ENCODE results near the gene GANAB. TPM values are rescaled to one million over a fixed set of nuclear protein-coding genes. Genes with fewer than 3 reads are reported as not detected.

The GANAB gene
- total and polyA plus RNA-seq, 2 donors from 2014 or later, result 110 to 309 TPM

DNA sequence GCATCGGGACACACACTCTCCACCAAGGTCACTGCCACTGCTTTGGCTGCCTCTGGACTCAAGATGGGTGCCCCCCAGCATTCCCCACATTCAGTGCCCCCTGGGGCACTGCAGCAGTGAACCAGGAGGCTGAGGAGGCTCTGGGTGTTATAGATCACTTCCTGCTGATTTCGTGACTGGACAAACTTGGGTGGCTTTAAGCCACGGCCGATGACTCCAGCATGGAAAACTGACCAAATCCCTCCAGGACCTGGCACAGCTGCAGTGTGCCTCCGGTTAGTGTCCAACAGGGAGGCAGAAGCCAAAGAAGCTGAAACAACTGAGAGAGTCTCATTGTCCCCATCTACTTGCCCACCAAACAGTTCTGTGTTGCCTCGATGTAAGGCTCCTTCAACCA is 1.2 kb upstream of the GANAB start:
- TF ChIP-seq, protein P1, sequence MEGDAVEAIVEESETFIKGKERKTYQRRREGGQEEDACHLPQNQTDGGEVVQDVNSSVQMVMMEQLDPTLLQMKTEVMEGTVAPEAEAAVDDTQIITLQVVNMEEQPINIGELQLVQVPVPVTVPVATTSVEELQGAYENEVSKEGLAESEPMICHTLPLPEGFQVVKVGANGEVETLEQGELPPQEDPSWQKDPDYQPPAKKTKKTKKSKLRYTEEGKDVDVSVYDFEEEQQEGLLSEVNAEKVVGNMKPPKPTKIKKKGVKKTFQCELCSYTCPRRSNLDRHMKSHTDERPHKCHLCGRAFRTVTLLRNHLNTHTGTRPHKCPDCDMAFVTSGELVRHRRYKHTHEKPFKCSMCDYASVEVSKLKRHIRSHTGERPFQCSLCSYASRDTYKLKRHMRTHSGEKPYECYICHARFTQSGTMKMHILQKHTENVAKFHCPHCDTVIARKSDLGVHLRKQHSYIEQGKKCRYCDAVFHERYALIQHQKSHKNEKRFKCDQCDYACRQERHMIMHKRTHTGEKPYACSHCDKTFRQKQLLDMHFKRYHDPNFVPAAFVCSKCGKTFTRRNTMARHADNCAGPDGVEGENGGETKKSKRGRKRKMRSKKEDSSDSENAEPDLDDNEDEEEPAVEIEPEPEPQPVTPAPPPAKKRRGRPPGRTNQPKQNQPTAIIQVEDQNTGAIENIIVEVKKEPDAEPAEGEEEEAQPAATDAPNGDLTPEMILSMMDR (IDR thresholded peaks at IDR 0.05; ENCODE audit: borderline replicate concordance, extremely low read depth, insufficient read depth), result no peak
- H3K4me1 ChIP-seq (ENCODE audit: control insufficient read depth in 2 of 3, insufficient read depth in 2 of 3, low read depth in 1 of 3, low read length in 3 of 3), result peaks cover 0 to 20% (median 7%) of the 10 kb centered on the region in 3 donors
- H3K27me3 ChIP-seq (ENCODE audit: control insufficient read depth, insufficient read depth, low read length), result no peaks in the 10 kb centered on the region
- no peaks in the 10 kb centered on the region for H3K9me3 ChIP-seq (ENCODE audit: control insufficient read depth in 2 of 3, insufficient read depth in 1 of 3, low read length in 3 of 3)
- peaks cover 0 to 30% (median 5%) of the 10 kb centered on the region in 3 donors for H3K36me3 ChIP-seq (ENCODE audit: control insufficient read depth in 2 of 3, insufficient read depth in 3 of 3, low read length in 3 of 3)
- DNase-seq, result no peak
- H3K9ac ChIP-seq (ENCODE audit: low read length in 3 of 3), result no peak overlapping the region
- H3K4me3 ChIP-seq (ENCODE audit: low read length in 3 of 3), result no peak overlapping the region
- H3K27ac ChIP-seq (ENCODE audit: low read depth in 2 of 2, low read length in 2 of 2), result no peak overlapping the region
- intact Hi-C loops (cut with DNase I), result no loop called here
- no peak for FAIRE-seq

DNA sequence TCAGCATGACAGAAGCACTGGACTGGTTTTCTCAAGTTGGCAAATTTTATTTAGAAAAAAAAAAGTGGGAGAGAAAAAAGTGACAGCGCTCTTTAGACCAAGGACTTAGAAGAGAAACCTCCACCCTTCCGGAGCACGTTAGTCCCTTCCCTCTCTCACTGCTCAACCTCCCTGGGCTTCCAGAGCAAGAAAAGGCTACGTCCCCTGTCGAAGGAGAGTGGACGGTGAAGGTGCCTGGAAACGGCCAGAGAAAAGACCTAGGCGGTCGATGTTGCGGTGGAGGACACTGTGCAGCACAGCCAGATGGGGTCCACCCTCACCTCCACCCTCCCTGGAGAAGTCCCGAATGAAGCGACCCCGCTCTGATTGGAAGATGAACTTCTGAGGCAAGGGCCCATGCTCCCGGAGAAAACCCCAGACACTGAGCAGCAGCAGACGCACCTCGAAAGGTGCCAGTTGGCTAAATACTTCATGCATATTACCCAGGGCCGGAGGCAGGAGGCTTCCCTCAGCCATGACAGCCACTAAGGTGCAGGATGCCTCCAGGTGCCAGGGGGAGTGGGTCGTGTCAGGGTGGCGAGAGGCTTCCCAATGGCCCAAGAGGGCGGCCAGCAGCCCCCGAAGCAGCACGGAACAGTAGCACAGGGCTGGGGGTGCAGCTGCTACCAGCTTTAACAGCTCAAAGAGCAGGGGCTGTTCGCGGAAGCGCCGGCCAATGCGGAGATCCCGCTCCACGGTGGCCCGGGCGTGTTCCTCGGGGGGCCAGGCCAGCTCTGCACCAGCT is 604 bp upstream of the GANAB start:
- Histone ChIP-seq H3K27me3 (ENCODE audit: control insufficient read depth, insufficient read depth, low read length) (no peaks in the 10 kb centered on the region), H3K4me3 (ENCODE audit: low read length in 3 of 3) (peak overlapping the region; percentile 4 to 39 (median 34)), H3K27ac (ENCODE audit: low read depth in 2 of 2, low read length in 2 of 2) (peak overlapping the region in 1 of 2 donors; percentile 37), H3K9me3 (ENCODE audit: control insufficient read depth in 2 of 3, insufficient read depth in 1 of 3, low read length in 3 of 3) (no peaks in the 10 kb centered on the region), H3K9ac (ENCODE audit: low read length in 3 of 3) (peak overlapping the region in 2 of 3 donors; percentile 12 to 65), H3K4me1 (ENCODE audit: control insufficient read depth in 2 of 3, insufficient read depth in 2 of 3, low read depth in 1 of 3, low read length in 3 of 3) (peaks cover 0 to 16% (median 2%) of the 10 kb centered on the region in 3 donors), H3K36me3 (ENCODE audit: control insufficient read depth in 2 of 3, insufficient read depth in 3 of 3, low read length in 3 of 3) (peaks cover 0 to 31% (median 5%) of the 10 kb centered on the region in 3 donors)
- FAIRE-seq (no peak), DNase-seq (peak in 2 of 5 donors; percentile 65 to 83)
- intact Hi-C loops (cut with DNase I), result no loop called here
- TF ChIP-seq, protein P1 (IDR thresholded peaks at IDR 0.05; ENCODE audit: borderline replicate concordance, extremely low read depth, insufficient read depth), result no peak

DNA sequence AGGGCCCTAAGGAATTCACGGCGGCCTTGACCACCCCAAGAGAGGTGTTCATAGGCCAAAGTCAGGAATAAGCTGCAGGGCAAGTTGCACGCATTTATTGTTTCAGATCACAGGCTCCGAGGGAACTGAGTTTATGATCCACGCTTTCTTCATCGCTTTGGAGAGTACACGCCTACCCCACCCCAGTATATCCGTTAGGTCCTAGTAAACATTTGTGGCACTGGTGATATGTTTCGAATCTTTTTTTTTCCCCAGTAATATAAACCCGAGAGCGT is 805 bp downstream of the GANAB start:
- FAIRE-seq (no peak), DNase-seq (no peak)
- intact Hi-C loops (cut with DNase I), result no loop called here
- peak overlapping the region; percentile 82 to 91 for H3K27ac ChIP-seq (ENCODE audit: low read depth in 2 of 2, low read length in 2 of 2)
- peaks cover 0 to 31% (median 5%) of the 10 kb centered on the region in 3 donors for H3K36me3 ChIP-seq (ENCODE audit: control insufficient read depth in 2 of 3, insufficient read depth in 3 of 3, low read length in 3 of 3)
- TF ChIP-seq, protein P1 (IDR thresholded peaks at IDR 0.05; ENCODE audit: borderline replicate concordance, extremely low read depth, insufficient read depth), result no peak
- H3K9ac ChIP-seq (ENCODE audit: low read length in 3 of 3), result peak overlapping the region; percentile 89 to 94 (median 91)
- peaks cover 0 to 13% (median 2%) of the 10 kb centered on the region in 3 donors for H3K4me1 ChIP-seq (ENCODE audit: control insufficient read depth in 2 of 3, insufficient read depth in 2 of 3, low read depth in 1 of 3, low read length in 3 of 3)
- H3K9me3 ChIP-seq (ENCODE audit: control insufficient read depth in 2 of 3, insufficient read depth in 1 of 3, low read length in 3 of 3), result no peaks in the 10 kb centered on the region
- H3K27me3 ChIP-seq (ENCODE audit: control insufficient read depth, insufficient read depth, low read length), result no peaks in the 10 kb centered on the region
- peak overlapping the region; percentile 86 to 95 (median 93) for H3K4me3 ChIP-seq (ENCODE audit: low read length in 3 of 3)

All from kidney (tissue), 14 donors.